Esophagus muscularis mucosa (tissue), 4 donors: ENCODE results near the gene ASS1. TPM values are rescaled to one million over a fixed set of nuclear protein-coding genes. Genes with fewer than 3 reads are reported as not detected.
"Not testable (repeated sequence)": the region's sequence is repeated elsewhere in the genome, so short reads cannot be mapped to it uniquely, and the experiment has no call there.

Experiments
- DNase-seq: peaks from one replicate; pipeline ENCODE4 v3.0.0-alpha.2; 2017; ENCODE audit errors: extremely low spot score
- H3K27ac ChIP-seq, 4 donors: fragments of 200-600 bp; sonication (generic); replicated peaks in 1 of 4; 1 replicate in 3 of 4; 2 replicates in 1 of 4; pipeline ENCODE4 v1.5.1; 2016 to 2019; ENCODE audit warnings: mild to moderate bottlenecking in 1 of 4
- H3K27me3 ChIP-seq, 4 donors: fragments of 200-600 bp; sonication (generic); one replicate each; pipeline versions ENCODE4 v1.5.1 to v1.6.0; 2016 to 2019
- H3K36me3 ChIP-seq, 4 donors: fragments of 200-600 bp; sonication (generic); one replicate each; pipeline ENCODE4 v1.5.1; 2016 to 2019
- H3K4me1 ChIP-seq, 4 donors: fragments of 200-600 bp; sonication (generic); one replicate each; pipeline ENCODE4 v1.5.1; 2016 to 2019
- H3K4me3 ChIP-seq, 4 donors: fragments of 200-600 bp; sonication (generic); 1 replicate in 2 of 4; 2 replicates in 2 of 4; pipeline ENCODE4 v1.5.1; 2016 to 2019; ENCODE audit warnings: mild to moderate bottlenecking in 4 of 4, moderate library complexity in 1 of 4
- H3K9me3 ChIP-seq, 4 donors: fragments of 200-600 bp; sonication (generic); 1 replicate in 3 of 4; 2 replicates in 1 of 4; pipeline ENCODE4 v1.5.1; 2016 to 2019
- CTCF ChIP-seq, 3 experiments: fragments of 200-600 bp in 2 of 3; fragments of 450-650 bp in 1 of 3; sonication (generic) in 2 of 3; IDR thresholded peaks; one replicate each; pipeline ENCODE4 v1.5.1; 2017 to 2019; ENCODE audit warnings: antibody characterized with exemption in 3 of 3, mild to moderate bottlenecking in 2 of 3, moderate library complexity in 1 of 3
- EP300 ChIP-seq: sonication (generic); formaldehyde crosslinking; IDR thresholded peaks from one replicate; pipeline ENCODE4 v1.6.1; 2017; ENCODE audit warnings: antibody characterized with exemption
- POLR2A ChIP-seq: fragments of 450-650 bp; IDR thresholded peaks from one replicate; pipeline ENCODE4 v1.6.1; 2017; ENCODE audit warnings: antibody characterized with exemption, moderate library complexity, mild to moderate bottlenecking, low read depth
- POLR2AphosphoS5 ChIP-seq, 2 donors: sonication (generic); formaldehyde crosslinking; IDR thresholded peaks; one replicate each; pipeline ENCODE4 v1.6.1; 2017; ENCODE audit warnings: antibody characterized with exemption in 2 of 2
- WGBS: methylation state at CpG from one replicate; pipeline ENCODE4 v1.1.5; 2018; 5-methylcytosine and 5-hydroxymethylcytosine counted together
- intact Hi-C: fragments of 100-400 bp; cut with DNase I; formaldehyde crosslinking; loops from one replicate; pipeline ENCODE4 v1.15.1; 2023
- total RNA-seq, 4 donors: library from RNA; depleted of rRNA; stranded (reverse); fragments of >200 nt; gene quantifications; one replicate each; pipeline versions ENCODE4 v1.1.0 to v1.2.1, GENCODE V29; 2016

The ASS1 gene
- total RNA-seq, 4 donors from 2014 or later = 67.7 to 113 (median 97.1) TPM

GRCh38 chr9:130399768-130400167 is 45.0 kb upstream of the ASS1 start:
- 81% methylated on average over 8 of the region's 8 CpGs for WGBS
- intact Hi-C loops = no loop called here

GRCh38 chr9:130400870-130401269 is 43.9 kb upstream of the ASS1 start:
- no peak overlapping the region for H3K27ac ChIP-seq
- TF ChIP-seq EP300 (no peak), POLR2A (no peak), POLR2AphosphoS5 (IDR thresholded peaks at IDR 0.05) (no peak), CTCF (IDR thresholded peaks at IDR 0.05) (no peak)
- H3K36me3 ChIP-seq = peaks cover 0 to 79% (median 31%) of the 10 kb centered on the region in 4 donors
- no peaks in the 10 kb centered on the region for H3K27me3 ChIP-seq
- no peaks in the 10 kb centered on the region for H3K9me3 ChIP-seq
- H3K4me1 ChIP-seq = no peaks in the 10 kb centered on the region
- no peak overlapping the region for H3K4me3 ChIP-seq
- WGBS = 92% methylated on average over 8 of the region's 8 CpGs
- no peak for DNase-seq
- intact Hi-C loops = no loop called here

More at GRCh38 chr9:130399768-130400167, 45.0 kb upstream of the ASS1 start:
- no peak overlapping the region for H3K27ac ChIP-seq
- no peak for TF ChIP-seq POLR2AphosphoS5 (IDR thresholded peaks at IDR 0.05)
- no peak for TF ChIP-seq CTCF (IDR thresholded peaks at IDR 0.05)
- no peak for TF ChIP-seq POLR2A
- TF ChIP-seq EP300 = no peak
- no peaks in the 10 kb centered on the region for H3K4me1 ChIP-seq
- H3K36me3 ChIP-seq = peaks cover 0 to 79% (median 32%) of the 10 kb centered on the region in 4 donors
- H3K4me3 ChIP-seq = no peak overlapping the region
- H3K9me3 ChIP-seq = no peaks in the 10 kb centered on the region
- no peak for DNase-seq
- no peaks in the 10 kb centered on the region for H3K27me3 ChIP-seq

GRCh38 chr9:130401742-130402141 is 43.0 kb upstream of the ASS1 start:
- H3K9me3 ChIP-seq, H3K4me3 ChIP-seq, H3K27ac ChIP-seq, H3K4me1 ChIP-seq, intact Hi-C loops, DNase-seq, H3K27me3 ChIP-seq: not testable (repeated sequence)
- H3K36me3 ChIP-seq = peaks cover 0 to 79% (median 31%) of the 10 kb centered on the region in 4 donors
- WGBS = 96% methylated on average over 3 of the region's 3 CpGs

DNA sequence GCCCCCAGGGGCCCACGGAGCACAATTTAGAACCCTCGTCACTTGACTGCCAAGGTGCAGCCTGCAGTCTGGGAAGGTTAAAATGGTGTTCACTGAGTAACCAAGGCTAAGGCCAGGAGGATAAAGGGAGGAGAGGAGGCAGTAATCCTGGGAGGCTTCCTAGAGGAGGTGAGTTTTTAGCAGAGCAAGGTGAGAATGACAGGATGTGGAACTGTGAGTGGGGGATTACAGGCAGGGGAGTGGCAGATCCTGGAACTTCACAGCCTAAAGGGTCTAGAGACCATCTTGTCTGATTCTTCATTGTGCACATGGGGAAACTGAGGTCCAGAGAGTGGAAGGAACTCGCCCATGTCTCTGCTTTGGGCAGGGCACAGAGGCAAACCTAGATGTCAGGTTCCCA is 42.5 kb upstream of the ASS1 start:
- no peak for DNase-seq
- TF ChIP-seq EP300 (no peak), POLR2A (no peak), CTCF (IDR thresholded peaks at IDR 0.05) (no peak), POLR2AphosphoS5 (IDR thresholded peaks at IDR 0.05) (no peak)
- Histone ChIP-seq H3K4me3 (no peak overlapping the region), H3K36me3 (peaks cover 0 to 80% (median 33%) of the 10 kb centered on the region in 4 donors), H3K27me3 (no peaks in the 10 kb centered on the region), H3K4me1 (no peaks in the 10 kb centered on the region), H3K9me3 (no peaks in the 10 kb centered on the region), H3K27ac (no peak overlapping the region)
- WGBS = 85% methylated on average over 3 of the region's 3 CpGs
- intact Hi-C loops = no loop called here

DNA sequence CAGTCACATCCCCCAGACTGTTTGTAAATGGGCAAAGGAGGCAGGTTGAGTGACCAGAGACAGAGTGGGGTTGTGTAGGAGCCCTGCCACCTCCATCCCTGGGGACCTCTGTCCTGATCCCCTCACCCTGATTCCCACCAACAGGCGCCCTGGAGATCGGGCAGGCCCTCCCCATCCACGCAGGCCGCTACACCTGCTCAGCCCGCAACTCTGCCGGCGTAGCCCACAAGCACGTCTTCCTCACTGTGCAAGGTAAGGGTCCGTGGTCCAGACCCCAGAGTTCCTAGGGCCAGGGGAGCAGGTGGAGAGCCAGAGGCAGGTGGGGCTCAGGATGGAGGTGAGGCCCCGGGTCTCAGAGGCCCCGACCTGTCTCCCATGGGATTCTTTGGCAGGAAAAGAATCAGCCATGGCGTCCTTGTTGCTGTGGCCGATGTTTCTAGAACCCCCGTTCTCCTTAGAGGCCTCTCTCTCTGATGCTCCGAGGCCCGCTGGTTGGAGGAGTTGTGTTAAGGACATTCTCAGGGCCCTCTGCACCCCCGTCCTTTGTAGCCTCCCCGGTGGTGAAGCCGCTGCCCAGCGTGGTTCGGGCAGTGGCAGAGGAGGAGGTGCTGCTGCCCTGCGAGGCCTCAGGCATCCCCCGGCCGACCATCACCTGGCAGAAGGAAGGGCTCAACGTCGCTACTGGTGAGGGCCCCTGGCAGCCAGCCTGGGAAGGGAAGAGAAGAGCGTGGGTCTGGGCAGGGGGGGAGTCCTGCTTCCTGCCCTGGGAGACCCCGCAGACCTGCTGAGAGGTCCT is 41.9 kb upstream of the ASS1 start:
- Histone ChIP-seq H3K27ac (no peak overlapping the region), H3K4me3 (no peak overlapping the region), H3K27me3 (no peaks in the 10 kb centered on the region), H3K36me3 (peaks cover 0 to 83% (median 36%) of the 10 kb centered on the region in 4 donors), H3K9me3 (no peaks in the 10 kb centered on the region), H3K4me1 (no peaks in the 10 kb centered on the region)
- no peak for DNase-seq
- WGBS = 85% methylated on average over 27 of the region's 28 CpGs
- TF ChIP-seq POLR2AphosphoS5 (IDR thresholded peaks at IDR 0.05) (no peak), CTCF (IDR thresholded peaks at IDR 0.05) (no peak), POLR2A (no peak)
- intact Hi-C loops = no loop called here
